ENCODE data around the gene ZNF491.
A peak's percentile ranks its signal among the peaks of the same experiment; 100 is the strongest.
"Not testable (repeated sequence)": the region's sequence is repeated elsewhere in the genome, so short reads cannot be mapped to it uniquely, and the experiment has no call there.

The ZNF491 gene

DNA sequence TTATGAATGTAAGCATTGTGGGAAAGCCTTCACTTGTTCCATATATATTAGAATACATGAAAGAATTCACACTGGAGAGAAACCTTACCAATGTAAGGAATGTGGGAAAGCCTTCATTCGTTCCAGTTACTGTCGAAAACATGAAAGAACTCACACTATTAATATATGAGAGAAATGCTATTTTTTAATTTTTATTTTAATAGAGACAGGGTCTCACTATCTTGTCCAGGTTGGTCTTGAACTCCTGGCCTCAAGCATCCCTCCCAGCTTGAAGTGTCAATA, 8.7 kb downstream of the ZNF491 start:
- DNase-seq: no peak

DNA sequence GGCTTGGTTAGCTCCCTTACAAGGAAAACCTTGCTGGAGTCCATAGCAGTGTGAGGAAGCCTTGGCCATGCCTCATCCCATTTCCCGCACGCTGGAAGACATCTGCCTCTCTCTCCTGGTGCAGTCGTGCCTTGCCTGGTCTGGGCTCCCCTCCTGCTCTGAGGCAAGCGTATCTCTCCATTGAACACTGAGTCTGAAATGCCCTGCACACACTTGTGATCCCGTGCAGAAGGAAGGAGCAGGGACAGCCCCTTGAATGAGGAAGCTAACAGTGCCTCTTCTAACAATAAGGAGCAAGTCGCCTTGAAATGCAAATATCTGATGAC, 15.3 kb downstream of the ZNF491 start:
- DNase-seq: no peak

- DNase-seq: peak; percentile 87 to 93
Observed at GRCh38 chr19:11814029-11814699, 15.8 kb downstream of the ZNF491 start, which contains the start of gene ZNF440. Gene ZNF440 (plus strand): TSS chr19:11814273. CDS start chr19:11814448, 175 bp downstream.

- peak; percentile 17 to 22 for DNase-seq
Observed at GRCh38 chr19:11814700-11815035, 16.3 kb downstream of the ZNF491 start.

GRCh38 chr19:11821474-11822109, 23.3 kb downstream of the ZNF491 start:
- DNase-seq: peak in 1 of 2 donors; percentile 12

GRCh38 chr19:11828957-11829876, 30.9 kb downstream of the ZNF491 start:
- DNase-seq: not testable (repeated sequence)

GRCh38 chr19:11832253-11832912, 34.1 kb downstream of the ZNF491 start:
- DNase-seq: no peak

DNA sequence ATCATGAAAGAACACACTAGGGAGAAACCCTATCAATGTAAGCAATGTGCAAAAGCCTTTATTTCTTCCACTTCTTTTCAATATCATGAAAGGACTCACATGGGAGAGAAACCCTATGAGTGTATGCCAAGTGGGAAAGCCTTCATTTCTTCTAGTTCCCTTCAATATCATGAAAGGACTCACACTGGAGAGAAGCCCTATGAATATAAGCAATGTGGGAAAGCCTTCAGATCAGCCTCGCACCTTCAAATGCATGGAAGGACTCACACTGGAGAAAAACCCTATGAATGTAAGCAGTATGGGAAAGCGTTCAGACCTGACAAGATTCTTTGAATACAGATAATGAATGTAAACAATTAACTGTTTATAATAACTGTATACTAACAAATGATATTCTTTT, 35.2 kb downstream of the ZNF491 start:
- no peak for DNase-seq

- not testable (repeated sequence) for DNase-seq
Observed at GRCh38 chr19:11835626-11836066, 37.3 kb downstream of the ZNF491 start.

DNA sequence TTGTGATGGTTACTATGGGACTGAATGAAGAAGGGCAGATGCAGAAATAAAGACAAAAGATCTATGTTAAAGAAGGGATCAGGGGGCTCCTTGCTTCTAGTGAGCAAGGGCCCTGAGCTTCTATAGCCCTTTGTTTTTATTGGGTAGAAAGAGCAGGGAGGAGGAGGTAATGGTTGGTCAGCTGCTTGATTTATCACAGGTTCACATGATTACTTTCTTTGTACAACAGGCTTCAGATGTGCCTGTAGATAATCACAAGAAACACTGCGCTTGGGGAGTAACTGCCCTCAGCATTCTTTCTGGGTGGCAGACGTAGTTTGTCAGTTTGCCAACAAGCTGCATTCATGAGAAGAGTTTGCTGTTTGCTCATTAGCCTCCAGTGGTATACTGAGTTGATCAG, 45.4 kb downstream of the ZNF491 start:
- no peak for DNase-seq

DNA sequence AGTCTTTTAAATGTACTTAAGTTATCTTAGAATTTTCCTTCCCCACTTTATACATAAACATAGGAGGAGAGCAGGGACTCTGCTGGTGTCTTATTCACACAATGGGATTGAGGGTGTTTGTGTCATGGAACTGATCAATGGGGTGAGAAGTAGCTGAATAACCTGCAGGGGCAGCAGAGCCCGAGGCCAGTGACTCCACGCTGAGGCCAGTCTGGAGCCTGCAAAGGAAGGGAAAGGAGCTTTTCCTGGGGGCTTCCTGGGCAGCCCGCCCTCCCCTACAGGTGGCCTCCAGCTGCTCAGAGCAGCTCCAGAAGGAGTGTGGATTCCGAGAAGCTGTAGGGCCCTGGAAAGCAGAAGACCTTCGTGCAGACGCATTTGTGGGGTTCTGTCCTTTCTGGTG, 49.3 kb downstream of the ZNF491 start:
- DNase-seq: not testable (repeated sequence)

- no peak for DNase-seq
Observed at GRCh38 chr19:11848200-11848593, 49.9 kb downstream of the ZNF491 start.

DNA sequence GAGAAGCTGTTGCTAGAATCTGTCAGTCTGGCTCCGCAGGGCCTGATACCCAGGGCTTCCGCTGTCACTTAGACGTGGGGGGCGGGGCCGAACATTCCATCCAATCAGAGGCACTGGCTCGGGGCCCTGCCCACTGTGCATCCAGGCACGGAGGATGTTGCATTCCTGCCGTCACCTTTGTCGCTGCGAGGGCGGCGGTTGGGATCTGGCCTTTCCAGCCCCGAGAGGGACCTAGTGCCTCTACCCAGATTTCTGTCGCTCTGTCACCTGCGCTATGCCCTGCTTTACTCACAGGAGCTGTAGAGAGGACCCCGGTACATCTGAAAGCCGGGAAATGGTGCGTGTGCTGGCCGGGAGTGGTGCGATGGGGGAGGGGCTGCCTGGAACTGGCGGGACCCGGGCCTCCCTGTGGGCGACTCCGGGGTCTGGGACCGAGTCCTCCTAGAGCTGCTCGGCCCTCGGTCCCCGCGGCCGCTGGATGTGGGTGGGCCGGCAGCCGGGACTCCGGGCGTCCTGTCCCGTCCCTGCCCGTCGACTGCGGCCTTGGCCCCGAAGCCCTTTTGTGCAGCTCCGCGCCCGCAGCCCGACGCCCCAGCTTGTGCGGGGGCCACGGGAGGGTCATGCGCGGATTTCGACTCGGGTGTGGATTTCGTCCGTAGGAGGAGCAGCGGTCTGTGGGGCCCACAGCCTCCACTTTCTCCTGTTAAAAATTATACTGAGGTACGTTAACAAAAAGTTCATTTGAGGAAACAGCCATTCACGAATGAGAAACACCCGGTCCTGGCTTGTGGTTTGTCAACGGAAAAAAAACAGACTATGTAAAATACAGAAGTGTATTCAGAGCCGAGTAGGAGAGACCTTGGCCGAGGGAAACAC, 50.5 kb downstream of the ZNF491 start, which contains the start of gene ZNF439:
TSS of gene ZNF439 (plus strand) at position 133 of the 876 bp plus-strand sequence. CDS start at position 275, 142 bp downstream.
- DNase-seq: peak; percentile 54 to 74

DNA sequence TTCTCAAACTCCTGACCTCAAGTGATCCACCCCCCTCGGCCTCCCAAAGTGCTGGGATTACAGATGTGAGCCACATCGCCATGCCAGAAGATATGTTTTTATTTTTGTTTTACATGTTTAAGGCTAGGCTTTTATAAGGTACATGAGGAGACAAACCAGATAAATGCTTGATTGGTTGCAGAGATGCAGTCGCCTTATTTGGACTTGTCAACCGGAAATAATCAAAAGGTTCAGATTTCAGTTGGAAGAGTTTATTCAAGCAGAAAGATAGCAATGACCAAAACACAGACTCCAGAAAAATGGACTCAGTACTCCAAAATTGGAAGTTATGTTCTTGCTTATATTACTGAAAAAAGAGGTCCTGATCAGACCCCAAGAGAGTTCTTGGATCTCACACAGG, 52.0 kb downstream of the ZNF491 start:
- DNase-seq: not testable (repeated sequence)

DNA sequence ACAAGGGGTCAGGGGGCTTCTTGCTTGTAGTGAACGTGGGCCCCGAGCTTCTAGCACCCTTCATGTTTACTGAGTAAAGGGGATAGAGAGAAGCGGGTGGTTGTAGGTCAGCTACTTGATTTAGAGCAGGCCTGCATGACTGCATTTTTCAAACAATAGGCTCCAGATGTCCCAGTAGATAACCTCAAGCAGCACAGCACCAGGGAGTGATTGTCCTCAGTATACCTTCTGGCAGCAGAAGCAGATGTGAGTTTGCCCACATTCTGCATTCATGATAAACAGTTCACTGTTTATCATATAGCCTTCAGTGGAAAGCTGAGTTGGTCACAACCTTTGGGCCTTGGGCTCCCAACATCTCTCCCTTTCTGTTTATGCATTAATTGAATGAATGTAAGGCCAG, 55.0 kb downstream of the ZNF491 start:
- no peak for DNase-seq

DNA sequence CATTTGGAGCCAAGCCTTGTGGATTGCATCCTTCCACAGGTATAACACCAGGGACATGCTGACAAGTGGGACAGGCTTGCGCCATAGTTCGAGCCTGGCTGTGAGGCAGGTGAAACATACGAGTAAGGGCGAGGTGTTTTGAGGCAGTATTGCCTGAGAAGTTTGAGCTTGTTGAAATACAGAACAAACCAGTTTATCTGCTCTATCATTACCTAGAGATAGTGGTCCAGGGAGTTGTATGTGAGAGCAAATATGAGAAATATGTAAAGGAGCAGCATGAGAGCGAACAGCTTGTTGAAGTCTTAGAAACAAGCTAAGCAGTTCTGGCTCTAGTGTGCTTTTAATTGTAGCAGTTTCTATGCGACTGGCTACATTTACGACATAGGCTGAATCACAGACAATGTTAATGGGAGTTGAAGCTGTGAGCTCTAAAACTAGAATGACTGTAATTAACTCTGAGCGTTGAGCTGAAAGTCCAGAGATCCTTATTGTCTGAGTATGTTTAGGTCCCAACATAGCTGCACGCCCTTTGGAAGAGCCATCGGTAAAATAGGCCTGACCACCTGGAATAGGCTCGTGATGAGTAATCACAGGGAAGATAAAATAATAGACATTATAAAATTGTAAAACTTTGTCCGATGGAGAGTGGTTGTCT, 58.4 kb downstream of the ZNF491 start:
- DNase-seq: no peak

Measured in inflammatory macrophage treated with lipopolysaccharide for 1 hour (primary cell).